HG02840 (cell line): ENCODE data around the gene PRSS22.
"Not testable (repeated sequence)": the region's sequence is repeated elsewhere in the genome, so short reads cannot be mapped to it uniquely, and the experiment has no call there.

ENCODE experiments used
- ATAC-seq: cut with Tn5 transposase; IDR thresholded peaks from one replicate; pipeline ENCODE4 v1.9.1; 2021; ENCODE audit warnings: mild to moderate bottlenecking, moderate library complexity, moderate number of reproducible peaks; ENCODE audit not compliant: unreplicated experiment, low FRiP score

The PRSS22 gene

GRCh38 chr16:2857451-2858244 is at the start of gene PRSS22:
Gene PRSS22, minus strand, starts transcription at chr16:2858170. Its CDS starts 66 bp downstream, at chr16:2858104.
- no peak for ATAC-seq

GRCh38 chr16:2907084-2907753 is 49.2 kb upstream of the PRSS22 start:
- ATAC-seq = not testable (repeated sequence)

- no peak for ATAC-seq
Measured at GRCh38 chr16:2905988-2906387, 48.0 kb upstream of the PRSS22 start.

GRCh38 chr16:2905241-2905987 is 47.4 kb upstream of the PRSS22 start:
- peak; percentile 67 for ATAC-seq

- peak; percentile 27 for ATAC-seq
Measured at GRCh38 chr16:2904922-2905240, 46.9 kb upstream of the PRSS22 start.

GRCh38 chr16:2904100-2904921 is 46.3 kb upstream of the PRSS22 start:
- peak; percentile 39 for ATAC-seq

GRCh38 chr16:2902337-2903130 is 44.6 kb upstream of the PRSS22 start:
- ATAC-seq = no peak

- no peak for ATAC-seq
Measured at GRCh38 chr16:2900526-2901075, 42.6 kb upstream of the PRSS22 start.

GRCh38 chr16:2899564-2900072 is 41.6 kb upstream of the PRSS22 start:
- ATAC-seq = no peak

- no peak for ATAC-seq
Measured at GRCh38 chr16:2898831-2899563, 41.0 kb upstream of the PRSS22 start.

- ATAC-seq = no peak
Measured at GRCh38 chr16:2897110-2897509, 39.1 kb upstream of the PRSS22 start.

- no peak for ATAC-seq
Measured at GRCh38 chr16:2896480-2897010, 38.6 kb upstream of the PRSS22 start.

- ATAC-seq = no peak
Measured at GRCh38 chr16:2895813-2896212, 37.8 kb upstream of the PRSS22 start.

GRCh38 chr16:2894231-2894630 is 36.3 kb upstream of the PRSS22 start:
- ATAC-seq = no peak

GRCh38 chr16:2884041-2884451 is 26.1 kb upstream of the PRSS22 start:
- ATAC-seq = no peak

GRCh38 chr16:2883458-2883908 is 25.5 kb upstream of the PRSS22 start:
- no peak for ATAC-seq

GRCh38 chr16:2882650-2883457 is 24.9 kb upstream of the PRSS22 start, which contains the start of gene FLYWCH2:
Gene FLYWCH2, plus strand, starts transcription at chr16:2883215. Its CDS starts 13,235 bp downstream, at chr16:2896450.
- ATAC-seq = peak; percentile 80
